Astrocyte (in vitro differentiated cells and primary cell): ENCODE results near the gene DPP4. TPM values are rescaled to one million over a fixed set of nuclear protein-coding genes. Genes with fewer than 3 reads are reported as not detected.
A peak's percentile ranks its signal among the peaks of the same experiment; 100 is the strongest.

Experiments
- DNase-seq: peaks from one replicate; pipeline ENCODE4 v3.0.0-alpha.2; 2010; ENCODE audit warnings: low read depth
- FAIRE-seq: peaks from 2 replicates; lab custom pipeline; 2011; peaks lifted over from hg19 to GRCh38; lab: Jason Lieb, UNC
- H2AFZ ChIP-seq: 2 replicates; pipeline ENCODE4 v1.6.0; 2012; ENCODE audit warnings: low read depth, low read length, inconsistent platforms
- H3K27ac ChIP-seq: 2 replicates; pipeline ENCODE4 v1.5.1; 2011; ENCODE audit warnings: low read depth, low read length, inconsistent platforms
- H3K27me3 ChIP-seq: 2 replicates; pipeline ENCODE4 v1.6.0; 2011; ENCODE audit warnings: low read length, inconsistent platforms; ENCODE audit not compliant: insufficient read depth
- H3K36me3 ChIP-seq: 2 replicates; pipeline ENCODE4 v1.5.1; 2011; ENCODE audit warnings: low read length, inconsistent platforms; ENCODE audit not compliant: insufficient read depth
- H3K4me1 ChIP-seq: 2 replicates; pipeline ENCODE4 v1.5.1; 2011; ENCODE audit warnings: low read length, inconsistent platforms; ENCODE audit not compliant: insufficient read depth
- H3K4me2 ChIP-seq: 2 replicates; pipeline ENCODE4 v1.6.0; 2012; ENCODE audit warnings: low read length, inconsistent platforms
- H3K4me3 ChIP-seq: 2 replicates; pipeline ENCODE4 v1.5.1; 2011; ENCODE audit warnings: low read depth, mild to moderate bottlenecking, low read length, inconsistent platforms; ENCODE audit not compliant: insufficient read depth
- H3K79me2 ChIP-seq: 2 replicates; pipeline ENCODE4 v1.6.0; 2012; ENCODE audit warnings: mild to moderate bottlenecking, low read length, inconsistent platforms; ENCODE audit not compliant: insufficient read depth
- H3K9ac ChIP-seq: 2 replicates; pipeline ENCODE4 v1.6.0; 2012; ENCODE audit warnings: mild to moderate bottlenecking, low read length, inconsistent platforms
- H3K9me3 ChIP-seq: 2 replicates; pipeline ENCODE4 v1.5.1; 2012; ENCODE audit warnings: low read depth, mild to moderate bottlenecking, low read length, inconsistent platforms; ENCODE audit not compliant: insufficient read depth
- H4K20me1 ChIP-seq: 2 replicates; pipeline ENCODE4 v1.6.0; 2012; ENCODE audit warnings: low read length, inconsistent platforms; ENCODE audit not compliant: insufficient read depth
- H3K27ac Mint-ChIP-seq: one replicate; pipeline ENCODE4 v1.8.0; 2021; ENCODE audit warnings: mild to moderate bottlenecking, mixed read lengths; ENCODE audit not compliant: unreplicated experiment
- H3K27me3 Mint-ChIP-seq: one replicate; pipeline ENCODE4 v1.8.0; 2021; ENCODE audit warnings: low read depth, mixed read lengths; ENCODE audit not compliant: unreplicated experiment
- H3K36me3 Mint-ChIP-seq: one replicate; pipeline ENCODE4 v1.8.0; 2021; ENCODE audit warnings: low read depth, mixed read lengths; ENCODE audit not compliant: unreplicated experiment
- H3K4me1 Mint-ChIP-seq: one replicate; pipeline ENCODE4 v1.8.0; 2021; ENCODE audit warnings: low read depth, mixed read lengths; ENCODE audit not compliant: unreplicated experiment
- H3K4me3 Mint-ChIP-seq: one replicate; pipeline ENCODE4 v1.8.0; 2021; ENCODE audit warnings: mild to moderate bottlenecking, moderate library complexity, mixed read lengths; ENCODE audit not compliant: unreplicated experiment
- H3K9me3 Mint-ChIP-seq: one replicate; pipeline ENCODE4 v1.8.0; 2021; ENCODE audit warnings: mild to moderate bottlenecking, mixed read lengths; ENCODE audit not compliant: unreplicated experiment
- EZH2 ChIP-seq: IDR thresholded peaks from 2 replicates; pipeline ENCODE4 v1.6.1; 2012; ENCODE audit warnings: mild to moderate bottlenecking, low read length, inconsistent platforms; ENCODE audit not compliant: insufficient read depth
- total RNA-seq: library from RNA; stranded (reverse); gene quantifications from 2 replicates; pipeline ENCODE4 v1.2.1, GENCODE V29; 2021
- TF ChIP-seq, protein P1 (sequence below): IDR thresholded peaks from 2 replicates; pipeline ENCODE4 v1.5.1; 2011; ENCODE audit warnings: low read depth, mild to moderate bottlenecking, inconsistent platforms, low read length, moderate library complexity; ENCODE audit not compliant: insufficient read depth

DPP4 gene
- total RNA-seq, 1 donor from 2014 or later, result 5.3 TPM

DNA sequence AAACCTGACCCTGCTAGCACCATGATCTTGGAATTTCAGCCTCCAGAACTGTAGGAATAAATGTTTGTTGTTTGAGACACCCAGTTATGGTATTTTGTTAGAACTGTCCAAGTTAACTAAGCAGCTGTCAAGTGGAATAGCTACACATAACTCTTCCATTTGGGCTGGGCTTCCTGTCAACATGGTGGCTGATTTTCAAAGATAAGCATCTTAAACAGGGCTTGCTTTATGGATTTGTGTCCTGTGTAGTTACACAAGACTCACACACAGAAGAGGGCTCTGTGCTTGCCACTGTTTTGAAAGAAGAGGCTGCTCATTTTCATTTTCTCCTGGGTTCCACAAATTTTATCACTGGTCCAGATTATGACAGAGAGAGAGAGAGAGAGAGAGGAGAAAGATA lies 42.3 kb upstream of the DPP4 start:
- no peak for TF ChIP-seq EZH2
- TF ChIP-seq, protein P1, sequence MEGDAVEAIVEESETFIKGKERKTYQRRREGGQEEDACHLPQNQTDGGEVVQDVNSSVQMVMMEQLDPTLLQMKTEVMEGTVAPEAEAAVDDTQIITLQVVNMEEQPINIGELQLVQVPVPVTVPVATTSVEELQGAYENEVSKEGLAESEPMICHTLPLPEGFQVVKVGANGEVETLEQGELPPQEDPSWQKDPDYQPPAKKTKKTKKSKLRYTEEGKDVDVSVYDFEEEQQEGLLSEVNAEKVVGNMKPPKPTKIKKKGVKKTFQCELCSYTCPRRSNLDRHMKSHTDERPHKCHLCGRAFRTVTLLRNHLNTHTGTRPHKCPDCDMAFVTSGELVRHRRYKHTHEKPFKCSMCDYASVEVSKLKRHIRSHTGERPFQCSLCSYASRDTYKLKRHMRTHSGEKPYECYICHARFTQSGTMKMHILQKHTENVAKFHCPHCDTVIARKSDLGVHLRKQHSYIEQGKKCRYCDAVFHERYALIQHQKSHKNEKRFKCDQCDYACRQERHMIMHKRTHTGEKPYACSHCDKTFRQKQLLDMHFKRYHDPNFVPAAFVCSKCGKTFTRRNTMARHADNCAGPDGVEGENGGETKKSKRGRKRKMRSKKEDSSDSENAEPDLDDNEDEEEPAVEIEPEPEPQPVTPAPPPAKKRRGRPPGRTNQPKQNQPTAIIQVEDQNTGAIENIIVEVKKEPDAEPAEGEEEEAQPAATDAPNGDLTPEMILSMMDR, result no peak
- Histone ChIP-seq H3K4me1 (peaks cover 13% of the 10 kb centered on the region), H2AFZ (no peak overlapping the region), H3K79me2 (no peaks in the 10 kb centered on the region), H3K4me3 (no peak overlapping the region), H3K27ac (no peak overlapping the region), H3K9ac (no peak overlapping the region), H4K20me1 (no peaks in the 10 kb centered on the region), H3K4me2 (no peak overlapping the region), H3K9me3 (no peaks in the 10 kb centered on the region), H3K36me3 (no peaks in the 10 kb centered on the region), H3K27me3 (no peaks in the 10 kb centered on the region)
- H3K36me3 Mint-ChIP-seq, result no peaks in the 10 kb centered on the region
- H3K4me3 Mint-ChIP-seq, result no peak overlapping the region
- FAIRE-seq (no peak), DNase-seq (no peak)
- peaks cover 12% of the 10 kb centered on the region for H3K4me1 Mint-ChIP-seq
- no peaks in the 10 kb centered on the region for H3K27me3 Mint-ChIP-seq
- peaks cover 5% of the 10 kb centered on the region for H3K9me3 Mint-ChIP-seq
- H3K27ac Mint-ChIP-seq, result no peak overlapping the region

DNA sequence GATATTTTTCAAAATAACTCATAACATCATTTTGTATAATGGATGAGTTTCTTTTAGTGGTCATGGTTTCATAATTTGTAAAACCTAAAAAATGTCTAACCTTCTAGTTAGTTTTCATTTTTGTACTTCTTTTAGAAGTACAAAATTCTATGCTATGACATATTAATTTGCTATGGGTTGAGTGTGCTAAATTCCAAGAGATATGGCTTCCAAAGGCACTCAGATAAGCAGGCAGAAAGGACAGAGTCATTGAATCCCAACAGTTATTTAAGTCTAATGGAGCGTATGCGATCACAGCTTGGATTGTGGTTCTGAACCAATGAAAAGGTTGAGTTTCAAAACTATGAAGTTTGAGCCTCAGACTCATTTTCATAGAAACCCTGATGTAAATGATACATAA lies 41.1 kb upstream of the DPP4 start:
- peak overlapping the region; percentile 18 for H3K27ac Mint-ChIP-seq
- Histone ChIP-seq H3K27me3 (no peaks in the 10 kb centered on the region), H3K27ac (no peak overlapping the region), H4K20me1 (no peaks in the 10 kb centered on the region), H3K79me2 (no peaks in the 10 kb centered on the region), H3K4me2 (no peak overlapping the region), H3K4me3 (no peak overlapping the region), H3K9me3 (no peaks in the 10 kb centered on the region), H3K4me1 (peaks cover 13% of the 10 kb centered on the region), H3K9ac (no peak overlapping the region), H2AFZ (no peak overlapping the region), H3K36me3 (no peaks in the 10 kb centered on the region)
- H3K4me3 Mint-ChIP-seq, result no peak overlapping the region
- no peaks in the 10 kb centered on the region for H3K36me3 Mint-ChIP-seq
- peaks cover 5% of the 10 kb centered on the region for H3K9me3 Mint-ChIP-seq
- no peaks in the 10 kb centered on the region for H3K27me3 Mint-ChIP-seq
- H3K4me1 Mint-ChIP-seq, result peaks cover 12% of the 10 kb centered on the region
- DNase-seq (no peak), FAIRE-seq (no peak)
- TF ChIP-seq, protein P1, result no peak
- TF ChIP-seq EZH2, result no peak

DNA sequence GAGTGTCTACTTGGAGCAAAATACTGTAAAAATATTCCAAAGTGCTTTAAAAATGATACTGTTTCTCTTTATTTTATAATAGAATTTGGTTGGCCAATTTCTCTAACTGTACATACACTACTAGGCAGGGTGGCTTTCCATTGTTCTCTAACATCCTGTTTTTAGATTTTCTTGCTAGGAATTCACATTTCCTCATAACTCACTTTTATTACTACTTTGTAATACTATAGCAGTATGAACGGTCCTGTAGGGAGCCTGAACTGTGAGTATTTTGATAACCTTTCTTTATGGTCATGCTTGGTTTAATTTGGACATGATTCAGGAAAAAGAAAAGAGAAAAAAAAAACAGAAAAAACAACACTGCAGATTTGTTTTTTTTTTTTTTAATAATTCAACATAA lies 40.3 kb upstream of the DPP4 start:
- Histone ChIP-seq H3K36me3 (no peaks in the 10 kb centered on the region), H3K9ac (no peak overlapping the region), H3K27me3 (no peaks in the 10 kb centered on the region), H3K4me2 (no peak overlapping the region), H3K79me2 (no peaks in the 10 kb centered on the region), H3K27ac (no peak overlapping the region), H4K20me1 (no peaks in the 10 kb centered on the region), H2AFZ (no peak overlapping the region), H3K9me3 (no peaks in the 10 kb centered on the region), H3K4me1 (peaks cover 13% of the 10 kb centered on the region), H3K4me3 (no peak overlapping the region)
- Mint-ChIP-seq H3K4me3 (no peak overlapping the region), H3K9me3 (peaks cover 5% of the 10 kb centered on the region), H3K27me3 (no peaks in the 10 kb centered on the region), H3K36me3 (no peaks in the 10 kb centered on the region), H3K27ac (peak overlapping the region; percentile 13), H3K4me1 (peaks cover 12% of the 10 kb centered on the region)
- TF ChIP-seq EZH2, result no peak
- TF ChIP-seq, protein P1, result no peak
- DNase-seq (no peak), FAIRE-seq (no peak)
